Activated T-cell treated with anti-CD3 and anti-CD28 coated beads for 48 hours (primary cell): ENCODE measurements around the gene CA7.
A peak's percentile ranks its signal among the peaks of the same experiment; 100 is the strongest.
"Not testable (repeated sequence)": the region's sequence is repeated elsewhere in the genome, so short reads cannot be mapped to it uniquely, and the experiment has no call there.

Experiments
- DNase-seq: peaks from one replicate; pipeline ENCODE4 v3.0.0-alpha.2; 2020; ENCODE audit warnings: low read depth

The CA7 gene

GRCh38 chr16:66873685-66874055, 29.5 kb downstream of the CA7 start:
- no peak for DNase-seq

- DNase-seq = no peak
These were observed 30.0 kb downstream of the CA7 start for GRCh38 chr16:66874079-66874775.

GRCh38 chr16:66878067-66878466, 33.9 kb downstream of the CA7 start:
- DNase-seq = peak; percentile 72

GRCh38 chr16:66880288-66881013, 36.2 kb downstream of the CA7 start, which contains the start of gene PDP2:
Gene PDP2 (plus strand): TSS chr16:66880515. CDS start chr16:66884285, 3,770 bp downstream.
- peak; percentile 88 for DNase-seq

GRCh38 chr16:66881014-66881417, 36.8 kb downstream of the CA7 start:
- no peak for DNase-seq

GRCh38 chr16:66881560-66881959, 37.3 kb downstream of the CA7 start:
- no peak for DNase-seq

- no peak for DNase-seq
These were observed 37.8 kb downstream of the CA7 start for GRCh38 chr16:66881964-66882508.

- DNase-seq = no peak
These were observed 38.5 kb downstream of the CA7 start for GRCh38 chr16:66882702-66883101.

GRCh38 chr16:66885491-66885890, 41.3 kb downstream of the CA7 start:
- no peak for DNase-seq

GRCh38 chr16:66886321-66886720, 42.1 kb downstream of the CA7 start:
- DNase-seq = no peak

- no peak for DNase-seq
These were observed 42.7 kb downstream of the CA7 start for GRCh38 chr16:66886914-66887313.

- DNase-seq = no peak
These were observed 44.7 kb downstream of the CA7 start for GRCh38 chr16:66888647-66889615.

GRCh38 chr16:66889622-66890021, 45.4 kb downstream of the CA7 start:
- DNase-seq = no peak

- no peak for DNase-seq
These were observed 46.6 kb downstream of the CA7 start for GRCh38 chr16:66890799-66891198.

- DNase-seq = no peak
These were observed 47.1 kb downstream of the CA7 start for GRCh38 chr16:66891360-66891759.

- no peak for DNase-seq
These were observed 47.6 kb downstream of the CA7 start for GRCh38 chr16:66891797-66892196.

- no peak for DNase-seq
These were observed 49.8 kb downstream of the CA7 start for GRCh38 chr16:66894055-66894454.

GRCh38 chr16:66894948-66895688, 50.9 kb downstream of the CA7 start:
- DNase-seq = peak; percentile 35

- no peak for DNase-seq
These were observed 51.4 kb downstream of the CA7 start for GRCh38 chr16:66895689-66895979.

GRCh38 chr16:66895999-66896398, 51.8 kb downstream of the CA7 start:
- no peak for DNase-seq

GRCh38 chr16:66896682-66897081, 52.5 kb downstream of the CA7 start:
- not testable (repeated sequence) for DNase-seq

GRCh38 chr16:66898207-66898606, 54.0 kb downstream of the CA7 start:
- no peak for DNase-seq
